ENCODE data around the gene AHNAK2.

The AHNAK2 gene

DNA sequence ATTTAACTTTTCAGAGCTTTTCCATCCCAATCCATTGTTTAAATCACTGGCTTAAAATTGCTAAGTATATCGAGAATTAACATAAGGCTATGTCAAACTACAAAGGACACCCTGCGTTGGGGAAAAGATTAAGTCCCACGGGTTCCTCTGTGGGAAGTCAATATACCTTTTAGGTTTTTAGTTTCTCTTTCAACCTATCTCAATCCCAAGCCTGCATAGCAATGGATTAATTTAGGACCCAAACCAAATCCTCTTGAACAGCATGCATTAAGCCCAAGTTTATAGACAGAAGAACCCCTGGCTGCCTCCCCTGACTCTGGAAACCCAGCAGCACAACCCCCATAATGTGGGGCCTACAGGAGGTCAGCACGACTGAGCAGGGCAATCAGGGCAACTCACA lies 36.5 kb upstream of the AHNAK2 start:
- H3K27ac ChIP-seq (ENCODE audit: extremely low read depth, low read depth, low read length), result no peak overlapping the region
- H3K9me3 ChIP-seq (ENCODE audit: control insufficient read depth, insufficient read depth, low read depth, low read length), result no peaks in the 10 kb centered on the region
- CTCF ChIA-PET, result interaction anchor here (0.6 to 5.7 kb wide), 4 partner anchors 30 to 290 kb away, joined by 3 to 32 read pairs (median 4); no protein-coding TSS in a partner anchor
- TF ChIP-seq ZIC2 (tag by site-specific recombination; IDR thresholded peaks at IDR 0.05) (peak; percentile 44; the same call in 1 of the 2 replicates), ZSCAN23 (tag by site-specific recombination; IDR thresholded peaks at IDR 0.05) (no peak)
- POLR2A ChIA-PET, result no interaction called here
- H3K36me3 ChIP-seq (ENCODE audit: control insufficient read depth in 2 of 2, insufficient read depth in 1 of 2, low read length in 2 of 2), result peaks cover 18 to 67% of the 10 kb centered on the region in 2 experiments
- H3K4me3 ChIP-seq (ENCODE audit: low read depth, low read length), result no peak overlapping the region
- H3K4me1 ChIP-seq (ENCODE audit: control insufficient read depth, insufficient read depth, low read length), result peaks cover 24% of the 10 kb centered on the region

DNA sequence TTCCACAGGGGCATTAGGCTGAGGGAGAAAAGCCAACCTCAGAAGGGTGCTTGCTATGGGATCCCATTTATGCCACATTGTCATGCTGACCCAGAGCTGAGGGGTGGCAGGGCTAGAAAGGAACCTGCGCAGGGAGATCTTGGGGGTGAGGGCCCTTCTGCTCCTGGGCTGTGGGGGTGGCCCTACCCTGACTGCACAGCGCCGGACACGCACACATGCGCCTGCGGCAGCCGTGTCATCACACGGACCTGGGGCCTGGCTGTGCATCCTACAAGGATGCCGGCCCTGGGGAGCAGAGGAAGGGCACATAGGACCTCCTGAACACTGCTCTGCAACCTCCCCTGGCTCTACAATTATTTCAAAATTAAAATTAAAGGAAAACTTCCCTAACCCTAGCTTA lies 35.9 kb upstream of the AHNAK2 start:
- 0 out of 2 replicates have a peak, but pooled peaks have one; percentile 20 for TF ChIP-seq GLIS2 (tag by site-specific recombination; IDR thresholded peaks at IDR 0.05)
- TF ChIP-seq ZNF600 (tag by site-specific recombination; IDR thresholded peaks at IDR 0.05), result peak; percentile 70
- TF ChIP-seq ZNF777 (tag by site-specific recombination; IDR thresholded peaks at IDR 0.05; ENCODE audit: borderline replicate concordance), result no peak
- peaks cover 23 to 67% of the 10 kb centered on the region in 2 experiments for H3K36me3 ChIP-seq (ENCODE audit: control insufficient read depth in 2 of 2, insufficient read depth in 1 of 2, low read length in 2 of 2)
- peaks cover 20% of the 10 kb centered on the region for H3K4me1 ChIP-seq (ENCODE audit: control insufficient read depth, insufficient read depth, low read length)
- no peaks in the 10 kb centered on the region for H3K9me3 ChIP-seq (ENCODE audit: control insufficient read depth, insufficient read depth, low read depth, low read length)
- H3K27ac ChIP-seq (ENCODE audit: extremely low read depth, low read depth, low read length), result no peak overlapping the region
- CTCF ChIA-PET, result interaction anchor here (0.5 to 5.7 kb wide), 7 partner anchors 20 to 393 kb away, joined by 3 to 32 read pairs (median 4); no protein-coding TSS in a partner anchor
- POLR2A ChIA-PET, result no interaction called here
- H3K4me3 ChIP-seq (ENCODE audit: low read depth, low read length), result no peak overlapping the region

- H3K9me3 ChIP-seq (ENCODE audit: control insufficient read depth, insufficient read depth, low read depth, low read length), result no peaks in the 10 kb centered on the region
- peaks cover 16% of the 10 kb centered on the region for H3K4me1 ChIP-seq (ENCODE audit: control insufficient read depth, insufficient read depth, low read length)
- no peak overlapping the region for H3K4me3 ChIP-seq (ENCODE audit: low read depth, low read length)
- CTCF ChIA-PET, result interaction anchor here (0.6 to 5.7 kb wide), 4 partner anchors 9 to 32 kb away, joined by 3 to 32 read pairs (median 5); no protein-coding TSS in a partner anchor
- POLR2A ChIA-PET, result interaction anchor here (0.6 kb wide), 2 partner anchors 37 to 73 kb away, joined by 5 read pairs; no protein-coding TSS in a partner anchor
- H3K36me3 ChIP-seq (ENCODE audit: control insufficient read depth in 2 of 2, insufficient read depth in 1 of 2, low read length in 2 of 2), result peaks cover 21 to 66% of the 10 kb centered on the region in 2 experiments
- no peak overlapping the region for H3K27ac ChIP-seq (ENCODE audit: extremely low read depth, low read depth, low read length)
- TF ChIP-seq, protein P1, sequence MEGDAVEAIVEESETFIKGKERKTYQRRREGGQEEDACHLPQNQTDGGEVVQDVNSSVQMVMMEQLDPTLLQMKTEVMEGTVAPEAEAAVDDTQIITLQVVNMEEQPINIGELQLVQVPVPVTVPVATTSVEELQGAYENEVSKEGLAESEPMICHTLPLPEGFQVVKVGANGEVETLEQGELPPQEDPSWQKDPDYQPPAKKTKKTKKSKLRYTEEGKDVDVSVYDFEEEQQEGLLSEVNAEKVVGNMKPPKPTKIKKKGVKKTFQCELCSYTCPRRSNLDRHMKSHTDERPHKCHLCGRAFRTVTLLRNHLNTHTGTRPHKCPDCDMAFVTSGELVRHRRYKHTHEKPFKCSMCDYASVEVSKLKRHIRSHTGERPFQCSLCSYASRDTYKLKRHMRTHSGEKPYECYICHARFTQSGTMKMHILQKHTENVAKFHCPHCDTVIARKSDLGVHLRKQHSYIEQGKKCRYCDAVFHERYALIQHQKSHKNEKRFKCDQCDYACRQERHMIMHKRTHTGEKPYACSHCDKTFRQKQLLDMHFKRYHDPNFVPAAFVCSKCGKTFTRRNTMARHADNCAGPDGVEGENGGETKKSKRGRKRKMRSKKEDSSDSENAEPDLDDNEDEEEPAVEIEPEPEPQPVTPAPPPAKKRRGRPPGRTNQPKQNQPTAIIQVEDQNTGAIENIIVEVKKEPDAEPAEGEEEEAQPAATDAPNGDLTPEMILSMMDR (tag by site-specific recombination; IDR thresholded peaks at IDR 0.05), result 0 out of 2 replicates have a peak, but pooled peaks have one; percentile 13
- TF ChIP-seq ZBTB44 (tag by site-specific recombination; IDR thresholded peaks at IDR 0.05) (peak; percentile 35; the same call in 1 of the 2 replicates), ZBTB6 (tag by site-specific recombination; IDR thresholded peaks at IDR 0.05) (no peak), ZBTB26 (tag by site-specific recombination; optimal IDR thresholded peaks at IDR 0.05) (no peak)
- TF ChIP-seq, protein P2, sequence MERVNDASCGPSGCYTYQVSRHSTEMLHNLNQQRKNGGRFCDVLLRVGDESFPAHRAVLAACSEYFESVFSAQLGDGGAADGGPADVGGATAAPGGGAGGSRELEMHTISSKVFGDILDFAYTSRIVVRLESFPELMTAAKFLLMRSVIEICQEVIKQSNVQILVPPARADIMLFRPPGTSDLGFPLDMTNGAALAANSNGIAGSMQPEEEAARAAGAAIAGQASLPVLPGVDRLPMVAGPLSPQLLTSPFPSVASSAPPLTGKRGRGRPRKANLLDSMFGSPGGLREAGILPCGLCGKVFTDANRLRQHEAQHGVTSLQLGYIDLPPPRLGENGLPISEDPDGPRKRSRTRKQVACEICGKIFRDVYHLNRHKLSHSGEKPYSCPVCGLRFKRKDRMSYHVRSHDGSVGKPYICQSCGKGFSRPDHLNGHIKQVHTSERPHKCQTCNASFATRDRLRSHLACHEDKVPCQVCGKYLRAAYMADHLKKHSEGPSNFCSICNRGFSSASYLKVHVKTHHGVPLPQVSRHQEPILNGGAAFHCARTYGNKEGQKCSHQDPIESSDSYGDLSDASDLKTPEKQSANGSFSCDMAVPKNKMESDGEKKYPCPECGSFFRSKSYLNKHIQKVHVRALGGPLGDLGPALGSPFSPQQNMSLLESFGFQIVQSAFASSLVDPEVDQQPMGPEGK (tag by site-specific recombination; IDR thresholded peaks at IDR 0.05), result no peak
Measured at GRCh38 chr14:105013150-105013785, 35.1 kb upstream of the AHNAK2 start.

Measured in HEK293 (cell line).